HL-60 (cell line): ENCODE measurements around the gene VOPP1.

ENCODE experiments used
- GABPA ChIP-seq: IDR thresholded peaks from 2 replicates; pipeline ENCODE4 v1.6.1; 2012; ENCODE audit warnings: low read depth
- POLR2AphosphoS5 ChIP-seq: IDR thresholded peaks from 2 replicates; pipeline ENCODE4 v1.6.1; 2012; ENCODE audit warnings: low read depth
- TF ChIP-seq, protein P1 (sequence below): IDR thresholded peaks from one replicate; pipeline ENCODE4 v1.5.1; 2011; ENCODE audit warnings: low read length, control low read depth, inconsistent platforms; ENCODE audit not compliant: insufficient read depth
- TF ChIP-seq, protein P2 (sequence below): IDR thresholded peaks from 2 replicates; pipeline ENCODE4 v1.6.1; 2012; ENCODE audit warnings: low read depth; ENCODE audit not compliant: insufficient replicate concordance

GRCh38 chr7:55556031-55556430, 16.3 kb downstream of the VOPP1 start:
- TF ChIP-seq, protein P1, sequence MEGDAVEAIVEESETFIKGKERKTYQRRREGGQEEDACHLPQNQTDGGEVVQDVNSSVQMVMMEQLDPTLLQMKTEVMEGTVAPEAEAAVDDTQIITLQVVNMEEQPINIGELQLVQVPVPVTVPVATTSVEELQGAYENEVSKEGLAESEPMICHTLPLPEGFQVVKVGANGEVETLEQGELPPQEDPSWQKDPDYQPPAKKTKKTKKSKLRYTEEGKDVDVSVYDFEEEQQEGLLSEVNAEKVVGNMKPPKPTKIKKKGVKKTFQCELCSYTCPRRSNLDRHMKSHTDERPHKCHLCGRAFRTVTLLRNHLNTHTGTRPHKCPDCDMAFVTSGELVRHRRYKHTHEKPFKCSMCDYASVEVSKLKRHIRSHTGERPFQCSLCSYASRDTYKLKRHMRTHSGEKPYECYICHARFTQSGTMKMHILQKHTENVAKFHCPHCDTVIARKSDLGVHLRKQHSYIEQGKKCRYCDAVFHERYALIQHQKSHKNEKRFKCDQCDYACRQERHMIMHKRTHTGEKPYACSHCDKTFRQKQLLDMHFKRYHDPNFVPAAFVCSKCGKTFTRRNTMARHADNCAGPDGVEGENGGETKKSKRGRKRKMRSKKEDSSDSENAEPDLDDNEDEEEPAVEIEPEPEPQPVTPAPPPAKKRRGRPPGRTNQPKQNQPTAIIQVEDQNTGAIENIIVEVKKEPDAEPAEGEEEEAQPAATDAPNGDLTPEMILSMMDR: no peak
- TF ChIP-seq GABPA (no peak), POLR2AphosphoS5 (no peak)
- TF ChIP-seq, protein P2, sequence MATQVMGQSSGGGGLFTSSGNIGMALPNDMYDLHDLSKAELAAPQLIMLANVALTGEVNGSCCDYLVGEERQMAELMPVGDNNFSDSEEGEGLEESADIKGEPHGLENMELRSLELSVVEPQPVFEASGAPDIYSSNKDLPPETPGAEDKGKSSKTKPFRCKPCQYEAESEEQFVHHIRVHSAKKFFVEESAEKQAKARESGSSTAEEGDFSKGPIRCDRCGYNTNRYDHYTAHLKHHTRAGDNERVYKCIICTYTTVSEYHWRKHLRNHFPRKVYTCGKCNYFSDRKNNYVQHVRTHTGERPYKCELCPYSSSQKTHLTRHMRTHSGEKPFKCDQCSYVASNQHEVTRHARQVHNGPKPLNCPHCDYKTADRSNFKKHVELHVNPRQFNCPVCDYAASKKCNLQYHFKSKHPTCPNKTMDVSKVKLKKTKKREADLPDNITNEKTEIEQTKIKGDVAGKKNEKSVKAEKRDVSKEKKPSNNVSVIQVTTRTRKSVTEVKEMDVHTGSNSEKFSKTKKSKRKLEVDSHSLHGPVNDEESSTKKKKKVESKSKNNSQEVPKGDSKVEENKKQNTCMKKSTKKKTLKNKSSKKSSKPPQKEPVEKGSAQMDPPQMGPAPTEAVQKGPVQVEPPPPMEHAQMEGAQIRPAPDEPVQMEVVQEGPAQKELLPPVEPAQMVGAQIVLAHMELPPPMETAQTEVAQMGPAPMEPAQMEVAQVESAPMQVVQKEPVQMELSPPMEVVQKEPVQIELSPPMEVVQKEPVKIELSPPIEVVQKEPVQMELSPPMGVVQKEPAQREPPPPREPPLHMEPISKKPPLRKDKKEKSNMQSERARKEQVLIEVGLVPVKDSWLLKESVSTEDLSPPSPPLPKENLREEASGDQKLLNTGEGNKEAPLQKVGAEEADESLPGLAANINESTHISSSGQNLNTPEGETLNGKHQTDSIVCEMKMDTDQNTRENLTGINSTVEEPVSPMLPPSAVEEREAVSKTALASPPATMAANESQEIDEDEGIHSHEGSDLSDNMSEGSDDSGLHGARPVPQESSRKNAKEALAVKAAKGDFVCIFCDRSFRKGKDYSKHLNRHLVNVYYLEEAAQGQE: no peak
